Measurements from ENCODE around the gene RHOB.
"Not testable (repeated sequence)": the region's sequence is repeated elsewhere in the genome, so short reads cannot be mapped to it uniquely, and the experiment has no call there.

The RHOB gene

GRCh38 chr2:20428717-20429490 is 18.0 kb upstream of the RHOB start:
- Mint-ChIP-seq H3K9me3 (no peaks in the 10 kb centered on the region), H3K27me3 (peaks cover 3% of the 10 kb centered on the region), H3K4me1 (ENCODE audit: low read depth) (peaks cover 55% of the 10 kb centered on the region), H3K27ac (no peak overlapping the region), H3K36me3 (ENCODE audit: low read depth) (no peaks in the 10 kb centered on the region), H3K4me3 (no peak overlapping the region)

- Mint-ChIP-seq H3K27me3 (peaks cover 3% of the 10 kb centered on the region), H3K4me3 (no peak overlapping the region), H3K27ac (no peak overlapping the region), H3K36me3 (ENCODE audit: low read depth) (no peaks in the 10 kb centered on the region), H3K9me3 (no peaks in the 10 kb centered on the region), H3K4me1 (ENCODE audit: low read depth) (peaks cover 50% of the 10 kb centered on the region)
Measured at GRCh38 chr2:20429528-20429927, 17.3 kb upstream of the RHOB start.

- H3K27ac Mint-ChIP-seq: no peak overlapping the region
Measured at GRCh38 chr2:20430035-20430434, 16.8 kb upstream of the RHOB start.

GRCh38 chr2:20430461-20431300 is 16.2 kb upstream of the RHOB start:
- no peak overlapping the region for H3K4me3 Mint-ChIP-seq
- H3K27me3 Mint-ChIP-seq: peaks cover 6% of the 10 kb centered on the region
- peaks cover 38% of the 10 kb centered on the region for H3K4me1 Mint-ChIP-seq (ENCODE audit: low read depth)
- H3K9me3 Mint-ChIP-seq: no peaks in the 10 kb centered on the region
- H3K36me3 Mint-ChIP-seq (ENCODE audit: low read depth): no peaks in the 10 kb centered on the region
- peak overlapping the region; percentile 14 for H3K27ac Mint-ChIP-seq

More at GRCh38 chr2:20430035-20430434, 16.8 kb upstream of the RHOB start:
- no peaks in the 10 kb centered on the region for H3K36me3 Mint-ChIP-seq (ENCODE audit: low read depth)
- H3K9me3 Mint-ChIP-seq: no peaks in the 10 kb centered on the region
- no peak overlapping the region for H3K4me3 Mint-ChIP-seq
- peaks cover 45% of the 10 kb centered on the region for H3K4me1 Mint-ChIP-seq (ENCODE audit: low read depth)
- peaks cover 5% of the 10 kb centered on the region for H3K27me3 Mint-ChIP-seq

- H3K27me3 Mint-ChIP-seq: peaks cover 6% of the 10 kb centered on the region
- peak overlapping the region; percentile 14 for H3K27ac Mint-ChIP-seq
- H3K36me3 Mint-ChIP-seq (ENCODE audit: low read depth): no peaks in the 10 kb centered on the region
- H3K4me1 Mint-ChIP-seq (ENCODE audit: low read depth): peaks cover 33% of the 10 kb centered on the region
- no peak overlapping the region for H3K4me3 Mint-ChIP-seq
- H3K9me3 Mint-ChIP-seq: no peaks in the 10 kb centered on the region
Measured at GRCh38 chr2:20431301-20431698, 15.6 kb upstream of the RHOB start.

GRCh38 chr2:20431772-20432171 is 15.1 kb upstream of the RHOB start:
- no peaks in the 10 kb centered on the region for H3K36me3 Mint-ChIP-seq (ENCODE audit: low read depth)
- no peak overlapping the region for H3K27ac Mint-ChIP-seq
- H3K9me3 Mint-ChIP-seq: no peaks in the 10 kb centered on the region
- H3K4me1 Mint-ChIP-seq (ENCODE audit: low read depth): peaks cover 33% of the 10 kb centered on the region
- peaks cover 6% of the 10 kb centered on the region for H3K27me3 Mint-ChIP-seq
- H3K4me3 Mint-ChIP-seq: no peak overlapping the region

- Mint-ChIP-seq H3K27me3 (peaks cover 11% of the 10 kb centered on the region), H3K9me3 (no peaks in the 10 kb centered on the region), H3K4me1 (ENCODE audit: low read depth) (peaks cover 28% of the 10 kb centered on the region), H3K4me3 (no peak overlapping the region), H3K27ac (no peak overlapping the region), H3K36me3 (ENCODE audit: low read depth) (no peaks in the 10 kb centered on the region)
Measured at GRCh38 chr2:20432714-20433113, 14.2 kb upstream of the RHOB start.

GRCh38 chr2:20433249-20433648 is 13.6 kb upstream of the RHOB start:
- H3K4me3 Mint-ChIP-seq: no peak overlapping the region
- no peak overlapping the region for H3K27ac Mint-ChIP-seq
- H3K4me1 Mint-ChIP-seq (ENCODE audit: low read depth): peaks cover 28% of the 10 kb centered on the region
- no peaks in the 10 kb centered on the region for H3K9me3 Mint-ChIP-seq
- peaks cover 14% of the 10 kb centered on the region for H3K27me3 Mint-ChIP-seq
- H3K36me3 Mint-ChIP-seq (ENCODE audit: low read depth): no peaks in the 10 kb centered on the region

GRCh38 chr2:20433946-20434553 is 12.8 kb upstream of the RHOB start:
- no peak overlapping the region for H3K4me3 Mint-ChIP-seq
- H3K27me3 Mint-ChIP-seq: peaks cover 19% of the 10 kb centered on the region
- H3K4me1 Mint-ChIP-seq (ENCODE audit: low read depth): peaks cover 27% of the 10 kb centered on the region
- no peaks in the 10 kb centered on the region for H3K36me3 Mint-ChIP-seq (ENCODE audit: low read depth)
- H3K9me3 Mint-ChIP-seq: no peaks in the 10 kb centered on the region
- no peak overlapping the region for H3K27ac Mint-ChIP-seq

- Mint-ChIP-seq H3K36me3 (ENCODE audit: low read depth) (no peaks in the 10 kb centered on the region), H3K27me3 (peaks cover 26% of the 10 kb centered on the region), H3K4me1 (ENCODE audit: low read depth) (peaks cover 20% of the 10 kb centered on the region), H3K27ac (no peak overlapping the region), H3K9me3 (no peaks in the 10 kb centered on the region), H3K4me3 (no peak overlapping the region)
Measured at GRCh38 chr2:20434588-20435294, 12.1 kb upstream of the RHOB start.

- not testable (repeated sequence) for H3K27ac Mint-ChIP-seq; H3K4me3 Mint-ChIP-seq; H3K9me3 Mint-ChIP-seq; H3K36me3 Mint-ChIP-seq (ENCODE audit: low read depth)
- peaks cover 30% of the 10 kb centered on the region for H3K27me3 Mint-ChIP-seq
- peaks cover 13% of the 10 kb centered on the region for H3K4me1 Mint-ChIP-seq (ENCODE audit: low read depth)
Measured at GRCh38 chr2:20435456-20435855, 11.4 kb upstream of the RHOB start.

- Mint-ChIP-seq H3K4me3 (no peak overlapping the region), H3K9me3 (no peaks in the 10 kb centered on the region), H3K27ac (no peak overlapping the region), H3K36me3 (ENCODE audit: low read depth) (no peaks in the 10 kb centered on the region), H3K4me1 (ENCODE audit: low read depth) (no peaks in the 10 kb centered on the region), H3K27me3 (peaks cover 31% of the 10 kb centered on the region)
Measured at GRCh38 chr2:20436716-20437470, 10.0 kb upstream of the RHOB start.

- Mint-ChIP-seq H3K4me3 (no peak overlapping the region), H3K9me3 (no peaks in the 10 kb centered on the region), H3K27me3 (peaks cover 27% of the 10 kb centered on the region), H3K27ac (no peak overlapping the region), H3K36me3 (ENCODE audit: low read depth) (no peaks in the 10 kb centered on the region), H3K4me1 (ENCODE audit: low read depth) (no peaks in the 10 kb centered on the region)
Measured at GRCh38 chr2:20438334-20439192, 8.3 kb upstream of the RHOB start.
